RPMI8226 (cell line): ENCODE results near the gene PRADC1.

Experiments
- DNase-seq: peaks from one replicate; pipeline ENCODE4 v3.0.0-alpha.2; 2015

The PRADC1 gene

GRCh38 chr2:73258186-73258912 lies 25.3 kb upstream of the PRADC1 start:
- no peak for DNase-seq

- DNase-seq: peak; percentile 58
Observed at GRCh38 chr2:73257425-73258125, 24.5 kb upstream of the PRADC1 start.

- DNase-seq: no peak
Observed at GRCh38 chr2:73257021-73257420, 24.0 kb upstream of the PRADC1 start.

GRCh38 chr2:73256618-73256922 lies 23.5 kb upstream of the PRADC1 start:
- DNase-seq: no peak

GRCh38 chr2:73255907-73256617 lies 23.0 kb upstream of the PRADC1 start:
- no peak for DNase-seq

- DNase-seq: no peak
Observed at GRCh38 chr2:73255007-73255644, 22.1 kb upstream of the PRADC1 start.

- no peak for DNase-seq
Observed at GRCh38 chr2:73254343-73255006, 21.4 kb upstream of the PRADC1 start.

GRCh38 chr2:73253901-73254300 lies 20.9 kb upstream of the PRADC1 start:
- DNase-seq: peak; percentile 23

GRCh38 chr2:73253400-73253799 lies 20.4 kb upstream of the PRADC1 start:
- DNase-seq: no peak

- DNase-seq: no peak
Observed at GRCh38 chr2:73252238-73253027, 19.4 kb upstream of the PRADC1 start.

- DNase-seq: no peak
Observed at GRCh38 chr2:73250872-73251846, 18.1 kb upstream of the PRADC1 start.

- DNase-seq: no peak
Observed at GRCh38 chr2:73249636-73250035, 16.6 kb upstream of the PRADC1 start.

- no peak for DNase-seq
Observed at GRCh38 chr2:73246850-73247249, 13.8 kb upstream of the PRADC1 start.

GRCh38 chr2:73244580-73244979 lies 11.5 kb upstream of the PRADC1 start:
- DNase-seq: no peak

- DNase-seq: no peak
Observed at GRCh38 chr2:73243884-73244570, 11.0 kb upstream of the PRADC1 start.

GRCh38 chr2:73239776-73240175 lies 6.7 kb upstream of the PRADC1 start:
- no peak for DNase-seq

- no peak for DNase-seq
Observed at GRCh38 chr2:73238976-73239375, 5.9 kb upstream of the PRADC1 start.

GRCh38 chr2:73238149-73238548 lies 5.1 kb upstream of the PRADC1 start:
- no peak for DNase-seq

- no peak for DNase-seq
Observed at GRCh38 chr2:73237168-73237567, 4.1 kb upstream of the PRADC1 start.

- no peak for DNase-seq
Observed at GRCh38 chr2:73235315-73236028, 2.4 kb upstream of the PRADC1 start.
